GM20431 (cell line): ENCODE data around the gene SPESP1.

Source experiments
- in situ Hi-C: fragments of 300-500 bp; cut with MseI, MboI; formaldehyde crosslinking; loops from one replicate; pipeline ENCODE4 v1.15.0; 2020; ENCODE audit warnings: low sequenced_read_pairs; ENCODE audit not compliant: unreplicated experiment

Gene SPESP1

DNA sequence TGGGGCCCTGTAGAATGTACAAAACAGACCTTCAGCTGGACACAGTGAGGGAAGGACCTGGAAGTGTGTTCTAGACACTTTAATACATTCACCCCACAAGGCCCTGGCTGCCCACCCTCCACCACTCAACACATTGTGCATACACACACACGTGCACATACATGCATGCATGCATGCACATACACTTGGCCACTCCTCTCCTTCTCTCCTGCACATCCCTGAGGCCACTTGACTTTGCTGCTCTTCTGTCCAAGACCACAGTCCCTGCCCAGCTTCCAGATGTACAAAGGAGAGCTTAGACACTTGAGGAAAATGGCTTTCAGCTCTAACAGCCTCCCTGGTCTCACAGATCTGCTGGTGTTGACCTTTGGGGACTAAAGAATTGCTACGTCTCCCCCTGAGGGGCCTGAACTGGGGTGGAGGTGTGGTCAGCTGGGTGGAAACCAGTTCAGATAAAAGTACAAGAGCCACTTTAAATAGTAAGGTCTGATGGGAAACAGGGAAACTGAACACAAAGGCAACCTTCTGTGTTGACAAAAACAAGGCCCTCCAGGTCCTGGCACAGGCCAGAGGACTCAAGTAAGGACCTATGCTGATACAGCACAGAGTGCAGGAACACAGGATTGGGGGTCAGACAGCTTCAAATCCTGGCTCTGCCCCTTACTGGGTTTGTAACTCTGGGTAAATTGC, 59.4 kb downstream of the SPESP1 start:
- in situ Hi-C loops = no loop called here

DNA sequence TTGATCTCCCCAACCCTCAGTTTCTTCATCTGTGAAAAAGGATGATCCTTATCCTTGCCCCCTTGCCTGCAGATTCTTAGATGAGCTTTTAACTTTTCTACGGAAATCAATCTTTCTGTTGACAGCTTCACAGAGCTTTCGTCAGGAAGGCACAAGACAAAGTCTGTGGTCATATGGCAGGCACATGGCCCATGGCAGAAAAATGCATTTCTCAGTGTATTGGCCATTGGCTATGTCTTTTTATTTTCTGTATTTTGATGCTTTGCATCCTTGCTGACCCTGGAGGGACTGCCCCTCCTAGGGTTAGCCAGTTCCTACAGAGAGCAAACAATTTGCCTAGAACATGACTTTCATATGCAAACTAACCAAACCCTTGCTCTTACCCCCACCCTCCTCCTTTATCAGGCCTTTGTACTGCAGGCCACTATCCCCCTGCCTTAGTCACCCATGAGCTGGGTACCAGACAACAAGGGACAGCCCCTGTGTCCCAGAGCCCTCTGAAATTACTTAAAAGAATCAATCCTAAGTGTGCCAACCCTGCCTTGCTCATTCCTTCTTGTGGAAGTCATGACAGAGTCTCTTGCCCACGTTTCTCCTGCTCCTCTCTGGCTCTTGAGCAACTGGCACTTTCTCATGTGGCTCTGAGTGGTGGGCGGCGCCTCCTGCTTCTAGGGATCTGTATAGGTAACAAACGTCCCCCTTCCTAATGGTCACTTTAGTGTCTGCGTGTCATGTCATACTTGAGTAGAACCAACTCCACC, 60.1 kb downstream of the SPESP1 start:
- in situ Hi-C loops = no loop called here

DNA sequence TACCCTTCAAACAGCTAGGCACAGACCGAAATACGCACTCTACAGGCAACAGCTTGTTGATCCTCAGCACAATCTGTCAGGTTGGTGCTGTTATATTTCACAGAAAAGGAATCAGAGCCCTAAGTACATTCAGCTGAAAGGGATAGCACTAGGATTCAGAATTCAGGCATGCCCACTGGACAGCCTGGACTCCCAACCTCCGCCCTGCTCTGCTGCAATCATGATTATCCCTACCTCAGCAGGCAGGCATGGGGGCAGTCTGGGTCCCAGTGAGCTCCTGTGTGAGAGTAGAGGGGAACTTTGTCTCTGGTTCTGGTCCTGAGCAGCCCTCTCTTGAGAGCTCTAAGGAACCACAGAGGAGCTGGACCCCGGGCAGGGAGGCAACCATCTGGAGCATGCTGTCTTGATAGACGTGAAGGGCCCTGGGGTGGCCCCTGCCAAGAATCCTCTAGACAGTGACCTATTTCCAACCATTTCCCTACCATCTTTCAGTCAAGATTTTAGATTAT, 60.7 kb downstream of the SPESP1 start:
- in situ Hi-C loops = no loop called here

DNA sequence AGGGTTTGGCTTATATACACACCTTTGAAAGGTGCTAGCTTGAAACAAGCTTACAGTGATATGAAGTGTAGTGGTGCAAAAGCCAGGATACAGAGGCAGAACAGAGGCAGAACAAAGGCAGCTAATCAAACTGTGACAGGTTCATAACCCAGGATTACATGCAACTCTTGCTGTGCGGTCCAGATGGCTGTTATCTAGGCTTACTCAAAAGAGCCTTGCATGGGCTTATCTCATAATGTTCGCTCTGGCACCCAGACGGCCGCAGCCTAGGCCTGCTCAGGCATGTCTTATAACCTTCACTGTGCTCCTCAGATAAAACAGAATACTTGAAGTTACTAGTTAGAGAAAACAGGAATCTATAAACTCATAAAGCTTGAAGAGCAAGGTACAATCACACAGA, 61.4 kb downstream of the SPESP1 start:
- in situ Hi-C loops = no loop called here

DNA sequence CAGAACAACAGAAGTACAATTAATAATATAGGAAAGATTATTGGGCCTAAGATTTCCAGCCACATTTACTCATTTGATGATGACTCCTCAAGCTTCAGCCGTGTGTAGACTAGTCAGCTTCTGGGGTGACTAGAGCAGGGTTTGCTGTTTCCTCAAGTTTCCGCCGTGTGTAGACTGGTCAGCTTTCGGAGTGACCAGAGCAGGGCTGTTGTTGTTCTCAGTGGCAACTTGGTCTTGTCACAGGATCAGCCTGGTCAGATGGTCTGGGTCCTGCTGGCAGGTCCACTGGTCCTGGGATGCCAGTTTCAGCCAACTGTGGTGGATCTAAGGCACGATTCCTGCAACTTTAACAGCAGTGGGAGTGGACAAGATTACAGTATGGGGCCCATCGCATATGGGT, 62.4 kb downstream of the SPESP1 start:
- in situ Hi-C loops = no loop called here

DNA sequence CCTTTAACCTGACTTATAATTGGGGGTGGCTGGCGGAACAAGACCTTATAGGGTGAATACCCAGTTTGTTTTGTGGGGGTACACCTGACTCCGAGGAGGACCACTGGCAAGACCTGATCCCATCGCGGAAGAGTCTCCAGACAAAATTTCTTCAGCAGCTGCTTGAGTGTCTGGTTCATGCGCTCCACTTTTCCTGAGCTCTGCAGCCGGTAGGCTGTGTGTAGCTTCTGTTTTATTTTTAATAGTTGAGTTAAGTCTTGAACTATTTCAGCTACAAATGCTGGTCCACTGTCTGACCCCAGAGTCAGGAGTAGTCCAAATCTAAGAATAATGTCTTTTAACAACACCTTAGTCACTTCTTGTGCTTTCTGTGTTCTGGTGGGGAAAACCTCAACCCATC, 63.0 kb downstream of the SPESP1 start:
- in situ Hi-C loops = no loop called here

DNA sequence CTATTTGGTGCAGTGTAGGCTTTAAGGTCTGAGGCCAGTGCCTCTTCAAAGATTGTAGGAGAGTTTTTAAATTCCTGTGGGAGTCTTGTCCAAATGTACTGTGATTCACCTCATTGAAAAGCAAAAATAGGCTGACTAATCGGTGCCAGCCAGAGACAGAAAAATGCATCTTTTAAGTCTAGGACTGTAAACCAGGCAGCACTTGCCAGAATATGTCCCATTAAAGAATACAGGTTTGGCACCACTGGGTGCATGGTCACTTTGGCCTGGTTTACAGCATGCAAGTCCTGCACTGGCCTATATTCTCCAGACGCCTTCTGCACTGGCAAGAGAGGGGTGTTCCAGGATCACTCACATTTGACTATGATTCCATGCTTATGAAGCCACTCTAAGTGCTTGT, 63.8 kb downstream of the SPESP1 start:
- in situ Hi-C loops = no loop called here

DNA sequence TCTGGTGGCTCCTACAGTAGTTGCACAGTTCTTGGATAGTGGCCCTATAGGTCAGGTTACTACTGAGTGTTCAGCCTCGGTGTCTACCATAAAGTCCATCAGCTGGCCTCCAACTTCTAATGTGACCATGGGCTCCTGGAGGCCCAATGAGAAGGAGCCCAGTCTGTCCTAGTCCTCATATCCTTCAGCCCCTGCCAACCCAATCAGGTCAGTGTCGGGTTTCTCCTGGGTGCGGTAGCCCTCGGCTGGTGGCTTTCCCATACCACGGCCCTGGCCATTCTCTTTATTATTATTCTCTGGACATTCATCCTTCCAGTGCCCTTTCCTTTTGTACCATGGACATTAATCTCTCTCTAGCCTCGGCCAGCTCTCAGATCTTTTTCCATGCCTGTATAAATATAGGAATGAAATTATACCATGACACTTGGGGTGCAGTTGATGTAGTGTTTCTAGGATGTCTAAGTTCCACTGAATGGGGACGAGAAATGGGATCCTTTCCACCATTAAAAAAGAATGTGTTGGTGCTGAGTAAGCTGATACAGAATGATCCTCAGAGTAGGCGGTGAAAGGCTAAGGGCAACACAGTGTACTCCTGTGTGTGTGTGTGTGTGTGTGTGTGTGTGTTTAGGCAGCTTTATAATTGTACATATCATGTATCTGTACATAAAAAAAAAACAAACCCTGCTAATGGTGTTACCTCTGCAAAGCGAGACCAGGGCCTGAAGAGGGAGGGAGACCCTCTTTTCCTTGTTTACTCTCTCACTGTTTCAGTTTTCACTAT, 64.8 kb downstream of the SPESP1 start:
- in situ Hi-C loops = no loop called here
